ENCODE measurements around the gene PLBD2. TPM values are rescaled to one million over a fixed set of nuclear protein-coding genes. Genes with fewer than 3 reads are reported as not detected.

The PLBD2 gene
- polyA plus RNA-seq, 1 donor from 2014 or later = 7.1 TPM

- Mint-ChIP-seq H3K27ac (no peak within 1 kb of the TSS), H3K4me3 (no peak within 1 kb of the TSS), H3K27me3 (peaks cover 8% of the 10 kb centered on the region), H3K9me3 (no peaks in the 10 kb centered on the region), H3K36me3 (no peaks in the 10 kb centered on the region), H3K4me1 (peaks cover 0 to 2% (median 2%) of the 10 kb centered on the region in 3 donors)
Observed at GRCh38 chr12:113403435-113404415, 45.3 kb downstream of the PLBD2 start, which contains the start of gene SDS. SDS (minus strand) TSS chr12:113403887; CDS start chr12:113399708, 4,179 bp downstream.

GRCh38 chr12:113405694-113406093 is 47.3 kb downstream of the PLBD2 start:
- no peaks in the 10 kb centered on the region for H3K9me3 Mint-ChIP-seq
- H3K27me3 Mint-ChIP-seq = peaks cover 13% of the 10 kb centered on the region
- H3K4me3 Mint-ChIP-seq = no peak overlapping the region
- H3K4me1 Mint-ChIP-seq = peaks cover 0 to 2% (median 2%) of the 10 kb centered on the region in 3 donors
- no peaks in the 10 kb centered on the region for H3K36me3 Mint-ChIP-seq
- H3K27ac Mint-ChIP-seq = no peak overlapping the region

DNA sequence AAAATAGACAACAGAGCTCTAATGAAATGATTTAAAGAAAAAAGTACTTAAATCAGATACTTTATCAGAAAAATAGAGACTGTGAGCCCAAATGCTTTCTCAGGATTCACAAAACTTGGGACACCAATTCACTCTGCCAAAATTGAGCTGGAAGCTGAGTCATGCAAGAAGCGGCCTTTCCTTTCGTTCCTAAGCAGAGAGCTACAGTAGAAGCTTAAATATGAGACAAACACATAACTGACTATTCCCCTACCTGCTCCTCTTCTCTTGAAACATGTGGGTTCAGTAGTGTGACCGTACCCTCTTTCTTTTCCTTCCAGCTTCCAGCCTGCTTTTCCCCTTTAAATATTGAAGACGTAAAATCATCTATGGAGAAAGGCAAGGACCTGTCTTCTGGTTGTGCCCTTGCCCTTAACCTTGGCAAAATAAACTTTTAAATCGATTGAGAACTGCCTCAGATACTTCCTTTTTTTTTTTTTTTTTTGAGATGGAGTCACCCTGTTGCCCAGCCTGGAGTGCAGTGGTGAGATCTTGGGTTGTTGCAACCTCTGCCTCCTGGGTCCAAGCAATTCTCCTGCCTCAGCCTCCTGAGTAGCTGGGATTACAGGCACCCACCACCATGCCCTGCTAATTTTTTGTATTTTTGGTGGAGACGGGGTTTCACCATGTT is 49.7 kb downstream of the PLBD2 start:
- Mint-ChIP-seq H3K27me3 (peaks cover 16% of the 10 kb centered on the region), H3K27ac (no peak overlapping the region), H3K36me3 (no peaks in the 10 kb centered on the region), H3K9me3 (peaks cover 0 to 2% (median 0%) of the 10 kb centered on the region in 3 donors), H3K4me3 (no peak overlapping the region), H3K4me1 (peaks cover 0 to 2% (median 2%) of the 10 kb centered on the region in 3 donors)

DNA sequence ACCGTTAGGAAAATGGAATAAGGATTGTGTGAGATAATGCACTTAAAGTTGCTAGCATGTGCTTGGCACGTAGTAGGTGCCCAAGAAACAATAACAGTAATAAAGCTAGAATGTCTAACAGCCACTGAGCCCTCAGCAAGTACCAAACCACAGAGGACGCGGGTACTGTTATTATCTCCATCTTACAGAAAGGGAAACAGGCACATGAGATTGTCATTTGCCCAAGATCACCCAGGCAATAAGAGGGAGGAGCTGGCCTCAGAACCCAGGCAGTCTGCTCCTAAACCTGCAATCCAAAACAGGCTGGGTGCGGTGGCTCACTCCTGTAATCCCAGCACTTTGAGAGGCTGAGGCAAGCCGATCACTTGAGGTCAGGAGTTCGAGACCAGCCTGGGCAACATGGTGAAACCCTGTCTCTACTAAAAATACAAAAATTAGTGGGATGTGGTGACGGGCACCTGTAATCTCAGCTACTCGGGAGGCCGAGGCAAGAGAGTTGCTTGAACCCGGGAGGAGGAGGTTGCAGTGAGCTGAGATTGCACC is 50.4 kb downstream of the PLBD2 start:
- Mint-ChIP-seq H3K27me3 (peaks cover 14% of the 10 kb centered on the region), H3K4me3 (no peak overlapping the region), H3K36me3 (no peaks in the 10 kb centered on the region), H3K9me3 (peaks cover 0 to 2% (median 0%) of the 10 kb centered on the region in 3 donors), H3K27ac (no peak overlapping the region), H3K4me1 (peaks cover 0 to 2% (median 2%) of the 10 kb centered on the region in 3 donors)

DNA sequence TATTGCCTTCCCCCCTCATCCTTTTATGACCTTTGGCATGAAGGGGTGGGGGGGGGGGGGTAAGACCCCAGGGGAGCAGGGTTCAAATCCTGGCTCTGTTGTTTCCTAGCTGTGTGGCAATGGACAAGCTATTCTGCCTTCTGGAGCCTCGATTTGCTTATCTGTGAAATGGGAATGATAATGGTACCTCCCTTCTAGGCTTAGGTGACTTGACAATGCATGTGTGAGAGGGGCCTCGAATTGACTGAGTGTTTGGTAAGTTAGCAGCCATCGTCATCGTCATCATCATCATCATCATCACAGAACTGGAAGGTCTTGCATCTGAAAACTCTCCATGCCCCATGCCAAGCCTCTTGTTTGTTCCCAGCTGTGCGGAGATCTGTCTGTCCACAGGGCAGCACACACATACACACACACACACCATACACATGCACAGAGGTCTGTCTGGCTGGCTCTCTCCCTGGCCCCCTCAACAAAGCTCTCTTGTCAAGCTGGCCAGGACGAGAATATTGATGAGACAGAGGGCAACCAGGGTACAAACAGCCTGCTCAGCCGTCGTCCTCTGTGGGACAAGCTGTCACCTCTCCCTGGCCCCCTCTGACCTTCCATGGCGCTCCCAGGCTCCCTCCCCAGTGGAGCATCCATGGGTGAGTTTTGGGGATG is 51.2 kb downstream of the PLBD2 start:
- no peak overlapping the region for H3K27ac Mint-ChIP-seq
- no peaks in the 10 kb centered on the region for H3K36me3 Mint-ChIP-seq
- H3K4me1 Mint-ChIP-seq = no peaks in the 10 kb centered on the region
- peaks cover 0 to 2% (median 0%) of the 10 kb centered on the region in 3 donors for H3K9me3 Mint-ChIP-seq
- peaks cover 12% of the 10 kb centered on the region for H3K27me3 Mint-ChIP-seq
- H3K4me3 Mint-ChIP-seq = no peak overlapping the region

- Mint-ChIP-seq H3K36me3 (peaks cover 2% of the 10 kb centered on the region), H3K9me3 (peaks cover 0 to 2% (median 0%) of the 10 kb centered on the region in 3 donors), H3K27me3 (peaks cover 13% of the 10 kb centered on the region), H3K4me1 (peaks cover 0 to 6% (median 6%) of the 10 kb centered on the region in 3 donors), H3K27ac (no peak overlapping the region), H3K4me3 (no peak overlapping the region)
Observed at GRCh38 chr12:113413488-113413939, 55.1 kb downstream of the PLBD2 start.

GRCh38 chr12:113414519-113415038 is 56.2 kb downstream of the PLBD2 start:
- Mint-ChIP-seq H3K4me1 (peaks cover 0 to 6% (median 6%) of the 10 kb centered on the region in 3 donors), H3K27me3 (peaks cover 11% of the 10 kb centered on the region), H3K27ac (no peak overlapping the region), H3K9me3 (peaks cover 0 to 2% (median 0%) of the 10 kb centered on the region in 3 donors), H3K4me3 (no peak overlapping the region), H3K36me3 (peaks cover 2% of the 10 kb centered on the region)

DNA sequence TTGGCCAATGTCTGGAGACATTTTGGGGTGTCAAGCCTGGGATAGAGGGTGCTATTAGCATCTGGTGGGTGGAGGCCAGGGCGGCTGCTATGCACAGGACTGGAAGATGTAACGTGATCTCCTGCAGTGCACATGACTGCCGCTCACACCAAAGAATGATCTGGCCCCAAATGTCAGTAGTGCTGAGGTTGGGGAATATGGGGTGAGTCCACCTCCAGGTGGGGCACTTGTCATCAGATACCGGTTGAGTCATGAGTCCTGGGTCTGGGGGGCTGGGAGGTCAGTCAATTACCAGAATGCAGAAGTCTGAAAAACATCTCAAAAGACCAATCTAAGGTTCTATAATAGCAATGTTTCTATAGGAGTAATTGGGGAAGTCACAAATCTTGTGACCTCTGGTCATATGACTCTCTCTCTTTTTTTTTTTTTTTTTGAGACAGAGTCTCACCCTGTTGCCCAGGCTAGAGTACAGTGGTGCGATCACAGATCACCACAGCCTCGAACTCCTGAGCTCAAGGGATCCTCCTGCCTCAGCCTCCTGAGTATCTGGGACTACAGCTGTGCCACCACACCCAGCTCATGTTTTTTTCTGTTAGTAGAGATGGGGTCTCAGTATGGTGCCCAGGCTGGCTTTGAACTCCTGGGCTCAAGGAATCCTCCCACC is 57.8 kb downstream of the PLBD2 start:
- peaks cover 0 to 2% (median 0%) of the 10 kb centered on the region in 3 donors for H3K9me3 Mint-ChIP-seq
- H3K4me1 Mint-ChIP-seq = peaks cover 0 to 6% (median 6%) of the 10 kb centered on the region in 3 donors
- peaks cover 4% of the 10 kb centered on the region for H3K27me3 Mint-ChIP-seq
- peaks cover 2% of the 10 kb centered on the region for H3K36me3 Mint-ChIP-seq
- no peak overlapping the region for H3K4me3 Mint-ChIP-seq
- peak overlapping the region in 2 of 3 donors; percentile 45 to 86 for H3K27ac Mint-ChIP-seq

GRCh38 chr12:113418213-113418879 is 60.0 kb downstream of the PLBD2 start:
- peaks cover 2% of the 10 kb centered on the region for H3K27me3 Mint-ChIP-seq
- no peaks in the 10 kb centered on the region for H3K9me3 Mint-ChIP-seq
- no peak overlapping the region for H3K27ac Mint-ChIP-seq
- H3K4me3 Mint-ChIP-seq = no peak overlapping the region
- peaks cover 2% of the 10 kb centered on the region for H3K36me3 Mint-ChIP-seq
- peaks cover 8 to 14% (median 12%) of the 10 kb centered on the region in 3 donors for H3K4me1 Mint-ChIP-seq

DNA sequence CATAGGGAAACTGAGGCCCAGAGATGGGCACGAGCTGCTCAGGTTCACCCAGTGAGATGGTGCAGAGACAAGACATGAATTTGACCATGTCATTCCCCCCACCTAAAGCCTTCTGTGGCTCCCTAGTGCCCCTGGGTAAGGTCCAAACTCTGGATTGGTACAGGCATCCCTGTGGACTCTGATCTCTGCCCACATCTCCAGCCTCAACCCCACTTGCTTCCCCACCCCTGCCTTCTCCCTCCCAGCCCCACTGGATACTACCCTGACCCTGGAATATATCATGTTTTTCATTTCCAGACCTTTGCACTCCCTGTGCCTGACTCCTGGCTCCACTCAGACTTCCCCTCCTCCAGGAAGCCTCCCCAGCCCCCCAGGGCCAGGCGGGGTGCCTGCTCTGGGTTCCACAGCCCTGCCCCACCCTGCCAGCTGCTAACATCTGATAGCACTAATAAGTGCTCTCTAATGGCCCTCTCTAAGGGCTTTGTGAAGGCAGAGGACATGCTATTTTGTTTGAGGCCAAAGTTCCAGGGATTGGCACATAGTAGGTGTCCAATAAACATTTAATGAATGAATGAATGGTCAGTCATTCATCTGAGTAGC is 62.7 kb downstream of the PLBD2 start:
- no peak overlapping the region for H3K27ac Mint-ChIP-seq
- H3K36me3 Mint-ChIP-seq = no peaks in the 10 kb centered on the region
- no peak overlapping the region for H3K4me3 Mint-ChIP-seq
- H3K27me3 Mint-ChIP-seq = peaks cover 8% of the 10 kb centered on the region
- no peaks in the 10 kb centered on the region for H3K9me3 Mint-ChIP-seq
- peaks cover 8 to 12% (median 10%) of the 10 kb centered on the region in 3 donors for H3K4me1 Mint-ChIP-seq

GRCh38 chr12:113422030-113422885 is 63.9 kb downstream of the PLBD2 start, which contains the start of gene SDSL:
SDSL (plus strand) TSS chr12:113422380; CDS start chr12:113427983, 5,603 bp downstream.
- Mint-ChIP-seq H3K9me3 (no peaks in the 10 kb centered on the region), H3K4me1 (peaks cover 8 to 13% (median 10%) of the 10 kb centered on the region in 3 donors), H3K27me3 (peaks cover 14% of the 10 kb centered on the region), H3K4me3 (peak within 1 kb of the TSS in 2 of 4 donors; percentile 80 to 87), H3K27ac (peak within 1 kb of the TSS in 1 of 3 donors; percentile 83), H3K36me3 (no peaks in the 10 kb centered on the region)
